ENCODE data around the gene HID1. TPM values are rescaled to one million over a fixed set of nuclear protein-coding genes. Genes with fewer than 3 reads are reported as not detected.

The HID1 gene
- total RNA-seq, 2 donors from 2014 or later = 87.1 to 101 TPM

DNA sequence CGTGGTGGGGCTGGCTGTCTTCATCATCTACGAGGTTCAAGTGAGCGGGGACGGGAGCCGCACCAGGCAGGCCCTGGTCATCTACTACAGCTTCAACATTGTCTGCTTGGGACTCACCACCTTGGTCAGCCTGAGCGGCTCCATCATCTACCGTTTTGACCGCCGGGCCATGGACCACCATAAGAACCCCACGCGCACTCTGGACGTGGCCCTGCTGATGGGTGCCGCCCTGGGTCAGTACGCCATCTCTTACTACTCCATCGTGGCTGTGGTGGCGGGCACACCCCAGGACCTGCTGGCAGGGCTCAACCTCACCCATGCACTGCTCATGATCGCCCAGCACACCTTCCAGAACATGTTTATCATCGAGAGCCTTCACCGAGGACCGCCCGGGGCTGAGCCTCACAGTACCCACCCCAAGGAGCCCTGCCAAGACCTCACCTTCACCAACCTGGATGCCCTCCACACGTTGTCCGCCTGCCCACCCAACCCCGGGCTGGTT, 42.0 kb downstream of the HID1 start:
- no peaks in the 10 kb centered on the region for H3K36me3 ChIP-seq
- peaks cover 7% of the 10 kb centered on the region for H3K27me3 ChIP-seq (replicated peaks; ENCODE audit: insufficient read depth)
- TF ChIP-seq POLR2A (IDR thresholded peaks at IDR 0.05) (no peak), POLR2AphosphoS5 (IDR thresholded peaks at IDR 0.05) (no peak)
- TF ChIP-seq, protein P1, sequence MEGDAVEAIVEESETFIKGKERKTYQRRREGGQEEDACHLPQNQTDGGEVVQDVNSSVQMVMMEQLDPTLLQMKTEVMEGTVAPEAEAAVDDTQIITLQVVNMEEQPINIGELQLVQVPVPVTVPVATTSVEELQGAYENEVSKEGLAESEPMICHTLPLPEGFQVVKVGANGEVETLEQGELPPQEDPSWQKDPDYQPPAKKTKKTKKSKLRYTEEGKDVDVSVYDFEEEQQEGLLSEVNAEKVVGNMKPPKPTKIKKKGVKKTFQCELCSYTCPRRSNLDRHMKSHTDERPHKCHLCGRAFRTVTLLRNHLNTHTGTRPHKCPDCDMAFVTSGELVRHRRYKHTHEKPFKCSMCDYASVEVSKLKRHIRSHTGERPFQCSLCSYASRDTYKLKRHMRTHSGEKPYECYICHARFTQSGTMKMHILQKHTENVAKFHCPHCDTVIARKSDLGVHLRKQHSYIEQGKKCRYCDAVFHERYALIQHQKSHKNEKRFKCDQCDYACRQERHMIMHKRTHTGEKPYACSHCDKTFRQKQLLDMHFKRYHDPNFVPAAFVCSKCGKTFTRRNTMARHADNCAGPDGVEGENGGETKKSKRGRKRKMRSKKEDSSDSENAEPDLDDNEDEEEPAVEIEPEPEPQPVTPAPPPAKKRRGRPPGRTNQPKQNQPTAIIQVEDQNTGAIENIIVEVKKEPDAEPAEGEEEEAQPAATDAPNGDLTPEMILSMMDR (IDR thresholded peaks at IDR 0.05) = no peak
- intact Hi-C loops (cut with DNase I) = no loop called here
- no peak overlapping the region for H3K27ac ChIP-seq
- H3K4me3 ChIP-seq = no peak overlapping the region
- H3K4me1 ChIP-seq (replicated peaks) = no peaks in the 10 kb centered on the region
- no peak for DNase-seq (ENCODE audit: low spot score)
- no peaks in the 10 kb centered on the region for H3K9me3 ChIP-seq
- 92% methylated on average over 23 of the region's 24 CpGs for WGBS

DNA sequence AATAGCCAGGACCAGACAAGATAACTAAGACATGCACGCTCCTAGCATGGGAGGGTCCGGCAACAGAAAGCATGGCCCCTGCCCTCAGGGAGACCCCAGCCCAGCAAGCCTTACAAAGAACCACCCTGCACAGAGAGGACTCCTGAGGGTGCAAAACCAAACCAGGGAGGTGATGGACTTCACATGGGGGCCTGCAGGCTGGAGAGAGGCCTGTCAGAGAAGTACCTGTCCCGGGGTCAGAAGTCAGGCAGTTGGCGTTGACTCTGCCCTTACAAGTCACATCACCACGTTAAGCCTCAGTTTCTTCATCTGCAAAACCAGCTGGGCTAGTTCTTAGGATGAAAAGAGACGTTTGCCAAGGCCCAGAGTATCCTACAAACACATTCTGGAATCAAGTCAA, 43.8 kb downstream of the HID1 start:
- WGBS = 70% methylated on average over 6 of the region's 6 CpGs
- no peak overlapping the region for H3K4me3 ChIP-seq
- intact Hi-C loops (cut with DNase I) = no loop called here
- no peaks in the 10 kb centered on the region for H3K36me3 ChIP-seq
- no peaks in the 10 kb centered on the region for H3K9me3 ChIP-seq
- H3K4me1 ChIP-seq (replicated peaks) = peaks cover 6% of the 10 kb centered on the region
- H3K27me3 ChIP-seq (replicated peaks; ENCODE audit: insufficient read depth) = peaks cover 18% of the 10 kb centered on the region
- TF ChIP-seq, protein P1 (IDR thresholded peaks at IDR 0.05) = no peak
- no peak for TF ChIP-seq POLR2AphosphoS5 (IDR thresholded peaks at IDR 0.05)
- H3K27ac ChIP-seq = no peak overlapping the region
- DNase-seq (ENCODE audit: low spot score) = no peak

DNA sequence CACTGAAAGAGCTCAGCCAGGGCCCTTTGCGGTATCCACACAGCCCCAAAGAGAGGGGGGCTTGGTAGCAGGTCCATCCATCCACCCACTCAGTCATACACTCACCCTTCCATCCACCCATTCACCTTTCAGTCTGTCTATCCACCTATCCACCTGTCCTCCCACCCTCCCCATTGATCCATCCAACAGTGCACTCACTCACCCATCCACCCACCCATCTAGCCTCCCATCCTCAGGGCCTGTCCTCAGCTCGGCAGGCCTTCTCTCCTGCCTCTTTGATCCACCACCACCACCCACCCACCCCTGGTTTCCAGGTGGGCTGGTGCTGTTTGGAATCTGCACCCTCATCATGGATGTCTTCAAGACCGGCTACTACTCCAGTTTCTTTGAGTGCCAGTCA, 47.3 kb downstream of the HID1 start:
- WGBS = 71% methylated on average over 3 of the region's 3 CpGs
- no peak overlapping the region for H3K27ac ChIP-seq
- TF ChIP-seq, protein P1 (IDR thresholded peaks at IDR 0.05) = no peak
- TF ChIP-seq POLR2AphosphoS5 (IDR thresholded peaks at IDR 0.05) (no peak), POLR2A (IDR thresholded peaks at IDR 0.05) (no peak)
- H3K9me3 ChIP-seq = no peaks in the 10 kb centered on the region
- no peak for DNase-seq (ENCODE audit: low spot score)
- no peak overlapping the region for H3K4me3 ChIP-seq
- peaks cover 22% of the 10 kb centered on the region for H3K27me3 ChIP-seq (replicated peaks; ENCODE audit: insufficient read depth)
- intact Hi-C loops (cut with DNase I) = no loop called here
- peaks cover 7% of the 10 kb centered on the region for H3K4me1 ChIP-seq (replicated peaks)
- no peaks in the 10 kb centered on the region for H3K36me3 ChIP-seq

DNA sequence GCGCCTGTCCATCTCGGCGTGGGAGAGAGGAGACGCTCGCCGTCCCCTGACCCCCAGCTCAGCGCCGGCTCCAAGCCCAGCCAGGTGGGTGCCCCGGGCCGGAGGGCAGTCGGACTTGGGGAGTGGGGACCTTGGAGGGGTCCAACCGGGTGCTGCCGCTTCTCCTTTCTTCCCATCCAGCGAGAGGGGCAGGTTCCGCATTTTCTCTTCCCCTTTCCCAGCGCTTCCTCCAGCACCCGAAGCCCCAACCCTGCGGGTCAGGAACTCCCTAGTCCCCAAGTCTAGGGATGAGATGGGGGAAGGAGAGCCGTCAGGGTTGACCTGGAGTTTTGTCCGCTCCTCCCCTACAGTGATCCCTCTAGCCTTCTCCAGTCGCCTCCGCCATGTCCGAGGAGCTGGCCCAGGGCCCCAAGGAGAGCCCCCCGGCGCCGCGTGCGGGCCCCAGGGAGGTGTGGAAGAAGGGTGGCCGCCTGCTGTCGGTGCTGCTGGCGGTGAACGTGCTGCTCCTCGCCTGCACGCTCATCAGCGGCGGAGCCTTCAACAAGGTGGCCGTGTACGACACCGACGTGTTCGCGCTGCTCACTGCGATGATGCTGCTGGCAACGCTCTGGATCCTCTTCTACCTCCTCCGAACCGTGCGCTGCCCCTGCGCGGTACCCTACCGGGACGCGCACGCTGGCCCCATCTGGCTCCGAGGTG, 48.2 kb downstream of the HID1 start, which contains the start of gene OTOP2:
OTOP2 (plus strand) TSS at position 24 of the 699 bp plus-strand sequence; CDS start at position 384, 360 bp downstream.
- H3K27ac ChIP-seq = no peak within 1 kb of the TSS
- peaks cover 22% of the 10 kb centered on the region for H3K27me3 ChIP-seq (replicated peaks; ENCODE audit: insufficient read depth)
- no peaks in the 10 kb centered on the region for H3K9me3 ChIP-seq
- 2% methylated on average over 53 of the region's 54 CpGs for WGBS
- no peak for DNase-seq (ENCODE audit: low spot score)
- H3K4me3 ChIP-seq = peak within 1 kb of the TSS; percentile 15 to 27
- intact Hi-C loops (cut with DNase I) = no loop called here
- peaks cover 7% of the 10 kb centered on the region for H3K4me1 ChIP-seq (replicated peaks)
- no peaks in the 10 kb centered on the region for H3K36me3 ChIP-seq
- TF ChIP-seq POLR2AphosphoS5 (IDR thresholded peaks at IDR 0.05) = no peak
- no peak for TF ChIP-seq POLR2A (IDR thresholded peaks at IDR 0.05)
- TF ChIP-seq, protein P1 (IDR thresholded peaks at IDR 0.05) = no peak
